ENCODE results near the gene SHLD1.

- no peak for TF ChIP-seq EZH2 (IDR thresholded peaks at IDR 0.05; ENCODE audit: low read depth, unreplicated experiment)
- TF ChIP-seq CTCF (conservative IDR thresholded peaks at IDR 0.05; ENCODE audit: low read depth in 2 of 2) = no peak
- TF ChIP-seq EZH2phosphoT487 (IDR thresholded peaks at IDR 0.05; ENCODE audit: unreplicated experiment) = no peak
- no peak for TF ChIP-seq POLR2AphosphoS5 (IDR thresholded peaks at IDR 0.05; ENCODE audit: low read depth)
Measured at GRCh38 chr20:5770231-5770986, 20.2 kb downstream of the SHLD1 start.
